Stimulated activated CD4-positive, alpha-beta T cell treated with anti-CD3 and anti-CD28 coated beads, Interleukin-15, amount 100 ng/mL, for 1 hour (primary cell): Measurements from ENCODE around the gene TUBB.
"Not testable (repeated sequence)": the region's sequence is repeated elsewhere in the genome, so short reads cannot be mapped to it uniquely, and the experiment has no call there.

Experiments
- DNase-seq, 2 donors: peaks; one replicate each; pipeline ENCODE4 v3.0.0-alpha.2; 2020; ENCODE audit warnings: low read depth in 1 of 2, low spot score in 1 of 2

Gene TUBB

DNA sequence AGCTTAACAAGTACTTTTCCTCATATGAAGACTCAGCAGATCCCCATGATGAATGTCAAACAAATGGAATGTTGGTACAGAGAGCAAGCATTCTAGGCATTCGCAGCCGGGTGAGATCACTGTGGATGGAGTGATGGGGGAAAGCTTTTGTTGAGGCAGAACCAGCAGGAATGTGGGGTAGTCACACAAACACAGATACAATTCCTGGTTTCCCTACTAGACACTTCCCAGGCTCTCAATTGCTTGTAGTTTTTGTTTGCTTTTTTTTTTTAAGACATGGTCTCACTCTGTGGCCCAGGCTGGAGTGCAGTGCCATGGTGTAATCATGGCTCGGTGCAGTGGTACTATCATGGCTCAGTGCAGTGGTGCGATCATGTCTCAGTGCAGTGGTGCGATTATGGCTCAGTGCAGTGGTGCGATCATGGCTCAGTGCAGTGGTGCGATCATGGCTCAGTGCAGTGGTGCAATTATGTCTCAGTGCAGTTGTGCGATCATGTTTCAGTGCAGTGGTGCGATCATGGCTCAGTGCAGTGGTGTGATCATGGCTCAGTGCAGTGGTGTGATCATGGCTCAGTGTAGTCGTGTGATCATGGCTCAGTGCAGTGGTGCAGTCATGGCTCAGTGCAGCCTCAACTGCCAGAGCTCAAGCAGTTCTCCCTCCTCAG is 39.6 kb downstream of the TUBB start:
- no peak for DNase-seq

DNA sequence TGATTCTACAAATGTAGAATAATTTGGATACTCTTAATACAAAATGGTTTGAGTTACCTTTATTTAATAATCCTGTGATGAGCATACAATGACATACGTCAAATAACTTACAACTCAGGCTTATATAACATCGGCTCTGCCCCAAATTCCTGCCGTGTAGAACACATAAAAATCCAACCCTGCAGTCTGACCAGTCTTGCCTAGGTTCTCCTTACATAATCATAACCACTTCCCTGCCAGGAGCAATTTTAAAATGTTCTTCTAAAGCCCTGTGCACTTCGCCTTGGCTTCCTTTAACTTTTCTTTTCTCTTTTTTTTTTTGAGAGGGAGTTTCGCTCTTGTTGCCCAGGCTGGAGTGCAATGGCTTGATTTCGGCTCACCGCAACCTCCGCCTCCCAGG is 40.4 kb downstream of the TUBB start:
- no peak for DNase-seq

DNA sequence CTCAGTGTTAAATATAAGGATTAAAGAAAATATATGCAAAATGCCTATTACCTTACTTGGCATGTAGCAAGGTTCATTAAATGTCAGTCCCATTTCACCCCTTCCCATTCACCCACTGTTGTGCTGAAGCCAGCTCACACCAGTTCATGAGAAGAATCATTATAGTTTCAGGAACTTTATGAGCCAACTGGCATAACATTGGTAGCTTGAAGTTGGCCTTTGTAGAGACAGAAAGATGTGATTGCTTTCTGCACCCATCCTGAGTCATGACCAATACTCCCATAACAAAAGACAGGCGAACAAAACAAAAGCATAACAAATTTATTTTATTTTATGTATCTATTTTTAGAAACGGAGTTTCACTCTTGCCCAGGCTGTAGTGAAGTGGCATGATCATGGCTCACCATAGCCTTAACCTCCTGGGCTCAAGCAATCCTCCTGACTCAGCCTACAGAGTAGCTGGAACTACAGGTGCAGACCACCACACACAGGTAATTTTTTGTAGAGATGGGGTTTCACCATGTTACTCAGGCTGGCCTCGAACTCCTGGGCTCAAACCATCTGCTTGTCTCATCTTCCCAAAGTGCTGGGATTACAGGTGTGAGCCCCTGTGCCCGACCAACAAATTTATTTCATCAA is 41.8 kb downstream of the TUBB start:
- DNase-seq, result no peak

DNA sequence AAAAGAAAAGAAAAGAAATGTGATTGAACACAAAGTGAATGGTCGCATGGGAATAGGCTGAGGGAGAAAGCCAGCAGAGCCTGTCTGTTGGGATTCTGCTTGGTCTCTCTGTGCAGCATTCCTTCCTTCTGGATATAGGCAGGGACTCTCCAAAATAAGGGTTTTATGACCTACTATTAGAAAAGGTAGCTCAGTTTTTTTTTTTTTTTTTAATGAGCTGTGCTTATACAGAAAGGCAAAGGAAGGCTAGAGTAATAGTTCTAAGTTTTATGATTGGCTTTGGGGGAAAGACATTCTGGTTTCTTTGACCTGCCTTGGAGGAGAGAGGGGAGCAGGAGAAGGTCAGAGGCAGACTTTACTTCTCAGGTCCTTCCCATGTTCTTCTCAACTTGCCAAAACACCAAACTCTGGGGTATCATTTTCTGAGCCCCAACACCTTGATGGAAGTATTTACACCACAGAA is 43.0 kb downstream of the TUBB start:
- no peak for DNase-seq

DNA sequence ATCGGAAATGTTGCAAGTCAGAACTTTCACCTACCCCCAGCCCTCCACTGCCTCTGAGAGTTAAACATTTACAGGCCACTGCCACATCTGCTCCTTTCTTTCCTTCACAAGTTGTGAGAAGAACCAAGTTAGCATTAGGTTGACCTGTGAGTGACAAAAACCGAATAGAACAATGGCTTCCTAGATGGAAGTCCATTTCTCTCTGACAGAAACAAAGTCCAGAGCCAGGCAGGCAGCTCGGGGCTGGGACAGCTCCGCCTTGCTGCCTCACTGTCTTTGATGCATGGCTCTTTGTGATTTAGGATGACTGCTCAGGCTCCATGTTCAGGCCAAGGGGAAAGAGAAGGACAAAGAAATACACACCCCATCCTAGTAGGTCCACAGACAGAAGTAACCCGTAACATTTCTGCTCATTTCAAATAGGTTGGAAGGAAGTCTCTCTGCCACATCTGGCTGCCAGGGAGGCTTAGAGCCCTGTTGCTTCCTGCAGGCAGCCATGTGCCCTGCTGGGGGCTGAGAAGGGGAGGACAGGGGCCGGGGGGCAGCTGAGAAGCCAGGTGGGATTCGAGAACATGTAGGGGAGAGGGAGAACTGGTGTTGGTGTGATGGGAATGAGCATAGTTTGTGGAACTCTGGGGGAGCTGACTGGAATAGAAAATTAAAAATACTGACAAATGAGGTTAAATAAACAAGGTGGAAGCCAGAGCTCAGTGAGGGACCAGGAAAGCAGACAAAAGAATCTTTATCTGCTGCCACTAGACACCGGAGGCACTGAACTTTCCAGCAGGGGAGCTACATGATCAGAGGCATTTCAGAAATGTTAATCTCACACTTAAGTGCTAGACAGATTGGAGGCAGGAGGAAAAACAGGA is 43.7 kb downstream of the TUBB start:
- DNase-seq, result no peak

DNA sequence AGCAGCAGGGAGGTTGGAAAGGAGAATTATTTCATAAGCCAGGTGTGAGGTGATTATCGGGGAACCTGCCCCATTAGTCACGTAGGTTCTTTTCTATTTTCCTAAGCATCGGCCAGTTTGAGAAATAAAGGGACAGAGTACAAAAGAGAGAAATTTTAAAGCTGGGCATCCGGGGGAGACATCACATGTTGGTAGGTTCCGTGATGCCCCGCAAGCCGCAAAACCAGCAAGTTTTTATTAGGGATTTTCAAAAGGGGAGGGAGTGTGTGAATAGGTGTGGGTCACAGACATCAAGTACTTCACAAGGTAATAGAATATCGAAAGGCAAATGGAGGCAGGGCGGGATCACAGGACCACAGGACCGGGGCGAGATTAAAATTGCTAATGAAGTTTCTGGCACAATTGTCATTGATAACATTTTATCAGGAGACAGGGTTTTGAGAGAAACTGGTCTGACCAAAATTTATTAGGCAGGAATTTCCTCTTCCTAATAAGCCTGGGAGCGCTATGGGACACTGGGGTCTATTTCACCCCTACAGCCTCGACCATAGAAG is 44.4 kb downstream of the TUBB start:
- not testable (repeated sequence) for DNase-seq

DNA sequence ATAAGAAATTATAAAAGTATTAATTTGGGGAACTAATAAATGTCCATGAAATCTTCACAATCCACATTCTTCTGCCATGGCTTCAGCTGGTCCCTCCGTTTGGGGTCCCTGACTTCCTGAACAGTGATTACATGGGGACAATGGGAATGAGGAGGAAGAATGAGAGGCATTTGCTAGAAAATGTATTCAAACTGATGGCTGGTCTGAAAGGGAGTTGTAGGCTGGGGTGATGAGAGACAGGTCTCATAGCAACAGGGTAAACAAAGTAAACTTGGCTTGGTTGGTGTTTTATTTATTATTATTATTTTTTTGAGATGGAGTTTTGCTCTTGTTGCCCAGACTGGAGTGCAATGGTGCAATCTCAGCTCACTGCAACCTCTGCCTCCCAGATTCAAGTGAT is 45.3 kb downstream of the TUBB start:
- not testable (repeated sequence) for DNase-seq

DNA sequence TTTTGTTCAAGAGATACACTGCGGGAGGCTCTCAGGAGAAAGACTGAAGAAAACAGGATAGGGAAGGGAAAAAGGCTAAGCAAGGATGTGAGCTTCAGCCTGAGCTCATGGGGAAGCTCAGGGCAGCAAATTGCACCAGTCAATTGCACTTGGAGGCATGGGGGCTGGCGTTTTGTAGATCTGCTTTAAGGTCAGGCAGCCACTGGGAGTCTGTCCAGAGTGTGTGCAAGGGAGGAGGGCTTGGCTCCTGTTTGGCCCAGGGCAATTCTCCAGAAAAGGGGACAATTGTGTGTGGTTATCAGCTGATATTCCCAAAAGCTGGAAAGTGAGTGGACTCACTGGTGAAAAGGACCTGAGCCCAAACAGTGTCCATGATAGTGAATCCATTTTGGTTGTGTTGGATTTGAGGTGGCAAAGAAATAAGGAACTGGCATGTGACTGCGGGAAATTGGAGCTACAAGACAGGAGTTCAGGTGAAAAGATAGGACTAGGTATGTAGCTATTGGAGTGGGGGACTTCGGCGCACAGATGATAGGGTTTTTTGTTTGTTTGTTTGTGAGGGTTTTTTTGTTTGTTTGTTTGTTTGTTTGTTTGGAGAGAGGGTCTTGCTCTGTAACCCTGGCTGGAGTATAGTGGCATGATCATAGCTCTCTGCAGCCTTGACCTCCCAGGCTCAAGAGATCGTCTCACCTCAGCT is 46.5 kb downstream of the TUBB start:
- no peak for DNase-seq

DNA sequence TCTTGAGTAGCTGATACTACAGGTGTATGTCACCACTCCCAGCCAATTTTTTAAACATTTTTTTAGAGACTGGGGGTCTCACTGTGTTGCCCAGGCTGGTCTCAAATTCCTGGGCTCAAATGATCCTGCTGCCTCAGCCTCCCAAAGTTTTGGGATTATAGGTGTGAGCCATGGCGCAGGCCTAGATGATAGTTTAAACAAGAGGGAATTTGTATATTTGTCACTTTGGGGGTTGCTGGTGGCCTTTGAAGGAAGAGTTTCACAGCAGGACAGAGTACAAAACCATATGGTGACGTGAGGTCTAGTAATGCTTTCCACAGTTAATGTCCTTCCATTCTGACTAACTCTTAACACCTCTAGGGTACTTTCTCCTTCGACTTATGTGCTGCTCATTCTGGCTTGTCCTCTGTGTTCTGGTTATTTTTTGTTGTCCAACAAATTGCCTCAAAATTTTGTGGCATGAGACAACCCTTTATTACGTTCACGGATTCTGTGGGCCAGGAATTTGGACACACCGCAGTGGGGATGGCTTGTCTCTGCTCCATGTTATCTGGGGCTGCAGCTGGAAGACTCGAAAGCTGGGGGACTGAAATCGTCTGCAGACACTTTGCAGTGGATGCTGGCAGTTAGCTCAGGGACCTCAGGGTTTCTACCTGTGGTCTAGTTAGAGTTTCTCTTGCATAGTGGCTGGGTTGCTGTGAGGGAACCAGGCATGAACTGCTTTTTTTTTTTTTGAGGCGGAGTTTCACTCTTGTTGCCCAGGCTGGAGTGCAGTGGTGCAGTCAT is 47.2 kb downstream of the TUBB start:
- no peak for DNase-seq

DNA sequence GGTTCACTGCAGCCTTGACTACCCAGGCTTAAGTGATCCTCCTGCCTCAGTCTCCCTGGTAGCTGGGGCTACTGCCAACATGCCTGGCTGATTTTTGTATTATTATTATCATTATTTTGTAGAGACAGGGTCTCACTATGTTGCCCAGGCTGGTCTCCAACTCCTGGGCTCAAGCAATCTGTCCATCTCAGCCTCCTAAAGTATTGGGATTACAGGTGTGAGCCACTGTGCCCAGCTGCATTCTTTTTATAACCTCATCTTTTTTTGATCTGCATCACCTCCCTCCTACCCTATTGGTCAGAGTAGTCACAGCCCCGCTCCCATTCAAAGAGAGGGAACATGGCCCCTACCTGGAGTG is 47.8 kb downstream of the TUBB start:
- no peak for DNase-seq

DNA sequence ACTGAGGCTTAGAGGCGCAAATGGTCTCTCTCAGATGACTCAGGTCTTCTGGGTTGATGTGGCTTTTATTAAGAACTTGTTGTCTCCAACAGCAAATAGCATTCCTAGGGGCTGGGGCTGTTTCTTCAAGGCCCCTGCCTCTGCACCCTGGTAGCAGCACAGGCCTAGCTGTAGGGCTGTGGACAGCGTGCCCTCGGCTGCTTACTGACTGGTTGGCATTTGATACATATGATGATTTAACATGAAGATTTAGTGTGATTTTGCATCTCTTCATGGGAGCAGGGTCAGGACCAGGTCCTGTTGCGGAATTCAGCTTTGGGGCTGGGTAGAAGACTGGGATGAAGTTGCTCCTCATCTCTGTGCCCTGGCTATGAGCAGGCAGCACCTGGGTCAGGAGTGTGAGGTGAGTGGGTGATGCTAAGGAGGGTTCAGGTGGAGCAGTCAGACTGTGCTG is 48.5 kb downstream of the TUBB start:
- peak; percentile 3 to 10 for DNase-seq

DNA sequence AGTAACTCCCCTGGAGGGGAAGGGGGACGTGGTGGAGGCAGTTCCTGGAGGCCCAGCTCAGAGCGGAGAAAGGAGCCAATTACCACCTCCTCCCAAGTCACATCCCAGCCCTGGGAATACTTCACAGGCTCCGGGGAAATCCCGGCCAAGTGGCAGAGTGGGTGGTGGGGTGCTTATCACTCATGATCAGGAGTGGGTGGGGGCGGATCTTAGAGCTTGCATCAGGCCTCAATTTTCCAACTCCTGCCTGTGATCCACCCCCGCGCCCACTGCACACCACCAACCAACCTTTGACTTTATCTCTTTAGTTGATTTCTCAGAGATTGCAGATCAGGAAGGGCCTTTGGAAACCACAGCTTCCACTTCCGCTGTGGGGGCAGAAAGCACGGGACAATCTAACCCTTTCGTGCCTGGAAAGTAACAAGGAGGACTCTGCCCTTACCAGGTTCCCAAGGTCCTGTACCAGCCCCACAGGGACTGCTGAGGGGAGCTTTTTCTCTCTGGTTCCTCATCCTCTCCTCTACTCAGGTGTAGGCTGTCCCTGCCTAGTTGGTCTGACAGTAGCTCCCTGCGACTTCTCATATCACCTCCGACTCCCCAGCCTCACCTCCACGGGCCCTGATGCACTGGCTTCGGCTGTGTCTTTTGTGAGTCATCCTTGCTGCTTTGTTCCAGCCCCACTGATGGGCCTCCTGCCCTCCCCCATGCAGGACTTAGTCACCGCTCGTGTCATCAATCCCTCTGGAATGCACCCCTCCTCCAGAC is 49.1 kb downstream of the TUBB start:
- peak; percentile 54 to 71 for DNase-seq

DNA sequence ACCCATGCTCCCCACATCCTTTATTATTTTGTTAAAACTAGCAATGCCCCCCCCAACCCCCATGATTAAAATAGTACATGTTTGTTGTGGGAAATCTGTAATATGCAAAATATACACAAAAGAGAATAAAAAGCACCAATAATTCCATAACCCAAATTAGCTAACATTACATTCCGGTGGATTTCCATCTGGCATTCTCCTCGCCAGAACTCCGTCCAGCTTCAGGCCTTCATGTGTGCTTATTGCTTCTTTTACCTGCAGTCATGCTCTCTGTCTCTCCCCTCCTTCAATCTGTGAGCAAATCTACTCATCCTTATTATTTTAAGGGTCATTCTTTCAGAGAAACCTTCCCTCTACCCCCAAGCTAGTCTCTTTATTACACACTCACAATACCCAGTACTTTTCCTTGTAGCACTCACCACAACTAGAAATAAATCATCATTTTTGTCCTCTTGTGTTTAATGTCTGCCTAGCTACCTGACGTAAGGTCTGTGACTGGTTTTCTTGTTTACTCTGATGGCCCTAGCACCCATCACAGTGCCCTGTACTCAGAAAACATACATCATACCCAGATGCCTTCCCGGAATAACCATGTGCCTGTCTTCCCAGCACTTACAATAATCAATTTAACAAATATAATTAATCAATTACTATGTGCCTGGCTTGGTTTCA is 49.8 kb downstream of the TUBB start:
- DNase-seq, result no peak

DNA sequence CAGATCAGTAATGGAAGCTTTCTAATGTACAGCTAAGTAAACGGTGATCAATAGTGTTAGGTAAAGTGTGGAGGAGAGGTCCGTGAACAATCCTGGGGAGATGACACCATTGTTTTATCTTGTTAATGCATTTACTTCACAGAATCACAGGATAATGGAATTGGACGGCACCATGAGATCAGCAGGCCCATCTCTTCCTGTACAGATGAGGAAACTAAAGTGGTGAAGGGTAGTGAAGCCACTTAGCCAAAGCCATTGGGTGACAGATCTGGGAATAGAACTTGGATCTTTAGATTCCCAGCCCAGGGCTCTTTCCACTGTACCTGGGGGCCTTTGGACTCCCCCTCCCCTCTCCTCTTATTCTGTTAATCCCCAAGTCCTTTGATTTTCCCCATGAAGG is 50.4 kb downstream of the TUBB start:
- DNase-seq, result no peak

DNA sequence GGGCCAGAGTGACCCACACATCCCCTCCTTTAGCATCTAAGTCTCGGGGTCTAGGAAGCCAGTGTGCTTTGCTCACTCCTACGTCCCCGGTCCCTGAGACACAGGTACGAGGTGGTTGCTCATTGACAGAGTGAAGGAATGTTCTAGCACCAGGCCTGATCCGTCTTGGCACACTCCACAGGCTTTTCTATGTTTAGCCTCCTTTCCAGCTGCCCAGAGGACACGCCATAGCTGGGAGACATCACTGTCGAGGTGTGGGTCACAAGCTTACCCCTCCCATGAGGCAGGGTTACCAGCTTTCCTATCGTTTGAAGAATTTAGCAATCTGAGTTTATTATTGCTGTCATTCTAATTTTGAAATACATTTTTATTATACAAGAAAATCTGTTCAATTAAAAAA is 54.5 kb downstream of the TUBB start:
- no peak for DNase-seq
